ENCODE measurements around the gene MSANTD1.

The MSANTD1 gene

DNA sequence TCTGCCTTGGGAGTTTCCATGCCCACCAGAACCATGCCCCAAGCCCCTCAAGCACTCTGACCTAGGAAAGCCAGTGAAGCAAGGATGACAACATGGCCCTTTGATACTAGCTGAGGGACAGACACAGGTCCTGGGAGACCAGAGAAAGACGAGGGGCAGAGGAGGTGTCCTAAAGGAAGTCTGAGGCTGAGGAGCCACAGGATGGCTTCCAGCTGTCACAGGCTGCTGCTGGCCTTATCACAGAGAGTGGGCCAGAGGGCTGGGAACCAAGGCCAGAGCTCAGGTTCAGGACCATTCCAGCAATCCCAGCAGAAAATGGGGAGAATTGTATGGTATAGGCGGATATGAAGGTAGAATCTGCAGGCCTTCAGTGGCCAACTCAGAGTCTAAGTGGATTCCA lies 31.7 kb upstream of the MSANTD1 start:
- no peak for DNase-seq

DNA sequence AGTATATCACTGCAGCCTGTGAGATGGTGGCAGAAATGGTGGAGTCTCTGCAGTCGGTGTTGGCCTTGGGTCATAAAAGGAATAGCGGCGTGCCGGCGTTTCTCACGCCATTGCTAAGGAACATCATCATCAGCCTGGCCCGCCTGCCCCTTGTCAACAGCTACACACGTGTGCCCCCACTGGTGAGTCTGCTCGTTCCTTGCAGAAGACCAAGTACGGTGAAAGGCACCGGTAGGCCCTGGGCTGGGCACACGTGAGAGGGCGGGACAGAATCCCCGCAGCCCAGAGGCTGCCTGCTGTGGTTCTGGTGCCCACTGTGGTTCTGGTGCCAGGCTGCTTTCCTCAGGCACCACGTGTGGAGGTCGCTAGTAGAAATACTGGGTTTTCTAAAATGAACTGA lies 31.2 kb upstream of the MSANTD1 start:
- no peak for DNase-seq

GRCh38 chr4:3218824-3219760 lies 29.9 kb upstream of the MSANTD1 start:
- no peak for DNase-seq

GRCh38 chr4:3219761-3220475 lies 29.0 kb upstream of the MSANTD1 start:
- no peak for DNase-seq

GRCh38 chr4:3220476-3221183 lies 28.3 kb upstream of the MSANTD1 start:
- DNase-seq, result no peak

DNA sequence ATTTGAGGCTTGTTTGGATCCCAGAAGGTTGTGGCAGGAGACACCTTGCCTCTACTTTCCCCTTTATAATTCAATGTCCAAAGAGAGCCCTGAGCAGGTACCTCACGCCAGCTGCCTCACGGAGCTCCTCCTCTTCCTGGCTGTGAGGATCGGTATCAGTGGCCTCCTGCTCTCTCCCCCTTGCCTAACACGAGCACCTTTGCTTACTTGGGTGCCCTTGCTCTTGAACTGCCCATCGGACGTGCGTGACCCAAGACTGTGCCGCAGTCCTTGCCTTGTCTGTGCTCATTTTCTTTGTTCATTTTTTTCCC lies 27.8 kb upstream of the MSANTD1 start:
- no peak for DNase-seq

DNA sequence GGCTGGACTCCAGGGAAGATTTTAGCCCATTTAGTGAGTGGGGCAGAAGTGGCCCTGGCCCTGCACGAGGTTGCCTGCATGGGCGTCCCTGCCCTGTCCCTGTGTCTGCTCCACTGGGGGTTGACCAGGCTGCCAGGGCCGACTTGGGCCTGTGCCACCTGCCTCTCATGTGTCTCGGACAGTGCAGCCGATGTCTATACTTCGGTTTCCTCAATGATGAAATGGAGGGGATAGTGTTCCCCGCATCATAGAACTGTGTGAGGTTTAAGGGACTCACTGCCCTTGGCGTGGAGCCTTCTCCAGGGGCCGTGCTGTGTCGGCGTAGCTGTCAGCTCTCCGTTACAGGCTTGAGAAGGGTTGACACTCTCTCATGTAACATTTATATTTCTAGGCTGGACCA lies 27.0 kb upstream of the MSANTD1 start:
- DNase-seq, result no peak

GRCh38 chr4:3223346-3223745 lies 25.6 kb upstream of the MSANTD1 start:
- DNase-seq, result no peak

GRCh38 chr4:3223956-3224748 lies 24.8 kb upstream of the MSANTD1 start:
- no peak for DNase-seq

DNA sequence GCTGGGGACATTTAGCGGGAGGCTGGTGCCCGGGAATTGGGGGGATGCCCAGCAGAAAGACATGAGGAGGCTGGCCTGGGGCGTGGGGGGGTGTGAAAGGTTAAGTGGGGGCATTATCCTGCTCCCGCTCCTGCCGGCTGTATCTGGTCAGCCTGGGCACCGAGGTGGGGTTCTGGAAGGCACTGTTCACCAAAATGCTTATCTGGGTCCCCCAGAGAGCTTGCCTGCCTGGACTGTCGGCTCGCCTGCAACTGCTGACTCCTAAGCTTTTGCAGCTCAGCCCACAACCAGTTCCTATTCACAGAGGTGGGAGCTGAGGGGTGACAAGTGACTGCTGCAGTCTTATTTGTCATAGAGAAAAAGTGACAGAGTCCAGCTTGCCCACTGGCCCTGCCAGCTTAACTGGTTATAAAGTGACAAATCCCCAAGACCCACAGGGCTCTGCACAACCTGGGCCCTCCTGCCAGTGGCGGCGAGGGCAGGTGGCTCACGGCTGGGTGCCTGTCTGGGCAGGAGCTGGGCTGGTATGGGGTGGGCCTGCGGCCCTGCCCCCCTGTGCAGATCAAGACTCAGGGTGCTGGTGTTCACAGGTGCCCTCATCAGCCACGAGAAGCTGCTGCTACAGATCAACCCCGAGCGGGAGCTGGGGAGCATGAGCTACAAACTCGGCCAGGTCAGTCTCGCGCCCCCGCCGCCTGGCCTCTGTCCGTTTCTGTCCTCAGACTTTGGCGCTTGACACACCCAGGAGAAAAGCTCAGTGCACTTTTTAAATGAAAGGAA lies 23.7 kb upstream of the MSANTD1 start:
- DNase-seq, result no peak

DNA sequence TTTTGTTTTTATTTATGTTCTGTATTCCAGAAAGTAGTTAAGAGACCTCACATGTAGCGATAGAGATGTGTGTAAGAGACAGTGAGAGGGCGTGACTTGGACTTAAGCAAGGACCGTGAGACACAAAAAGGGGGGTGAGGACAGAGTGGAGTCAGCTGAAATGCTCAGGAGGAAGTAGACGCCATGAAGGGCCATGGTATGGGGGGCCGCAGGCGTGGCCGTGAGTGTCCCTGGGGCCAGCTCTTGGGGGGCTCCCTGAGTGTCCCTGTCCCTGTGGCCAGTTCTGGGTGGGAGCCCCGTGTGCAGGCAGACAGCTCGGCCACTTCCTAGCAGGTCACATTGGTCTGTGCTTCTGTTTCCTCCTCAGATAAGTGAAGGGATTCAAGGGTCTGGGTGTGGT lies 23.0 kb upstream of the MSANTD1 start:
- no peak for DNase-seq

- DNase-seq, result no peak
Observed at GRCh38 chr4:3226467-3226866, 22.5 kb upstream of the MSANTD1 start.

DNA sequence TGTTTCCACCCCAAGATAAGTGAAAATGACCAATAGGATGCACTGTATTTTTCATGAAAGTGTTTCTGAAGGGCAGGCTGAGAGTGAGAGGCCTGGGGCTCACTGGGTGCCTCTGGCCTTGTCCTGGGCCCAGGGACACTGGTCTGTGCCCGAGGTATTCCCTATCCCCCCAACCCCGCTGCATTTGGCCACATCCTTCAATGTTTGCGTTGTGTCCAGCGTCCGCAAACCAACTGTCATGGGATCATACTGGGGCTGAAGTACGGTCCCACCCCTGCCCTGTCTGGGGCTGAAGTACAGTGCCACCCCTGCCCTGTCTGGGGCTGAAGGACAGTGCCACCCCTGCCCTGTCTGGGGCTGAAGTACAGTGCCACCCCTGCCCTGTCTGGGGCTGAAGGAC lies 22.0 kb upstream of the MSANTD1 start:
- no peak for DNase-seq

DNA sequence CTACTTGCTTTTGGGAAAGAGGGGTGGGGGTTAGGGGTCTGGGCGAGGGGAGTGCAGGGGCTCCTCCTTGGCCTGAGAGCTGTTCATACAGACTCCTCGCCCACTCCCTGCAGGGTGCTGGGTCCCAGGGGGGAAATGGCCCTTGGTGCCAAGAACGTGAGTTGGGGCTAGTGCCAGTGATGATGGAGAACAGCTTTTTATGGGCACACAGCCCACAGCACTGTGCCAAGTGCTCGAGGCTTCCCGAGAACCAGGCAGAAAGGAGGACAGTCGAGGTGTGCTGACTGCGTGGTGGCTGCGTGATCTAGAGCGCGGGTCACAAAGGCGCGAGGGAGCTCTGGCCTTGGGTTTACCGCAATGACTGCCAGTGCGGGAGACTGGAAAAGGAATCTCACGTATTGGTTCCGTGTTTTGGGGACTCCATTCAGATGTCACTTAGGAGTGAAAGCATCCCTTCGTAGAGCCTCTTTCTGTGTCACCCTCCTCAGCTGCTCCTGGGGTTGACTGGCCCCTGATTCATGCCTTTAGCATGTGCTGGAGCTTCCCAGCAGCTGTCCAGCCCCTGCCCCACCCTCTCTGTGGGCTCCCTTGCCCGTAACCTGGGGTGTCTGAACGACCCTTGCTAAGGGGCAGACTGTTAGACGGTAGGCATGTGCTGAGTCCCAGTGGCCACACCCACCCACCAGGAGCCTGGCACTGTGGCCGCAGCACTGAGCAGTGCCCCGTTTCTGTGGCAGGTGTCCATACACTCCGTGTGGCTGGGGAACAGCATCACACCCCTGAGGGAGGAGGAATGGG lies 20.9 kb upstream of the MSANTD1 start:
- no peak for DNase-seq

GRCh38 chr4:3228881-3229280 lies 20.1 kb upstream of the MSANTD1 start:
- no peak for DNase-seq

- no peak for DNase-seq
Observed at GRCh38 chr4:3229328-3229727, 19.6 kb upstream of the MSANTD1 start.

DNA sequence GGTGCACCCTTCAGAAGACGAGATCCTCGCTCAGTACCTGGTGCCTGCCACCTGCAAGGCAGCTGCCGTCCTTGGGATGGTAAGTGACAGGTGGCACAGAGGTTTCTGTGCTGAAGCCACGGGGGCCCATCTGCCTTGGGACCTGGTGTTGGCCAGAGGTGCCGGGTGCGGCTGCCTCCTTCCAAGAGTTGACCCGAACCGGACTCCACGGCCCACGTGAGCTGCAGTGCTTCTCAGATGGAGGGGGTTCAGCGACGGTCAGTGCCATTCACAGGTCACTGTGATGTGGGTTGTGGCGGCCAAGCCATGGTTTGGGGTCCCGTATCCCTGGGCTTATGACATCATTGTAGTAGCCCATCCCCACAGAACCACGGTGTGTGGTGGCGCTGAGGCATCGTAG lies 19.0 kb upstream of the MSANTD1 start:
- no peak for DNase-seq

DNA sequence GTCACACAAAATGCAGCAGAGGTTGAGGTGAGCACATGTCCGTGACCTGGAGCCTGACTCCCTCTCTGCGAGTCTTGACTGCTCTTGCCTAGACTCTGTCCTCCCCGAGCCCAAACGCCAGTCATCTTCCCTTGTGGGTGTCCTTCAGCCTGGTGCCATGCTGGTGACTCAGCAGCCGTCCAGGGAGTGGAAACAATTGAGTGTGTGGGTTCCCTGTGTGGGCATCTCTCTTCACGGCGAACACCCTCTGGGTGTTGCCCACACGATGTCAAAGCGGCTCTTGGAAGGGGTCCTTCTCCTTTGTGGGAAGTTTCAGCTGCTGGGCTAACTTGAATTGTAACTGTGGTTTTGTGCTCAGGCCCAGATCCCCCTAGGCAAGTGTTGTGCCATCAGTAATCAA lies 17.5 kb upstream of the MSANTD1 start:
- no peak for DNase-seq

DNA sequence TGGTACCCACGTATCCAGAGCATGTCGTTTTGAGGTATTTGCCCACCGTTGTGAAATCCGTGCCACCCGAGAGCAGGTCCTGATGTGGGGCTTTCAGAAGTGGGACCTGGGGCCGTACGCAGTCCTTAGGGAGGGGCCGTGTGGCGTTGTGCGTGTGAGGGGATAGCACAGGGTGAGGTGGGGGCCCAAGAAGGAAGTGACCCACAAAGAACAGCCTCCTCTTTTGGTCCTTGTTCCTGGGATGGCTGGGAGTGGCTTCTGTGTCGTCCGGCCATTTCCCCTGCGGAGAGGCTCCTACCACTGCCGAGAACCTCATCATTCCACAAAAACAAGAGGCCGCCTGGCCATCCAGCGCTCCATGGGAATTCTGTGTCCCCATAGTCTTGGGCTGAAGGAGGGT lies 17.0 kb upstream of the MSANTD1 start:
- DNase-seq, result no peak

DNA sequence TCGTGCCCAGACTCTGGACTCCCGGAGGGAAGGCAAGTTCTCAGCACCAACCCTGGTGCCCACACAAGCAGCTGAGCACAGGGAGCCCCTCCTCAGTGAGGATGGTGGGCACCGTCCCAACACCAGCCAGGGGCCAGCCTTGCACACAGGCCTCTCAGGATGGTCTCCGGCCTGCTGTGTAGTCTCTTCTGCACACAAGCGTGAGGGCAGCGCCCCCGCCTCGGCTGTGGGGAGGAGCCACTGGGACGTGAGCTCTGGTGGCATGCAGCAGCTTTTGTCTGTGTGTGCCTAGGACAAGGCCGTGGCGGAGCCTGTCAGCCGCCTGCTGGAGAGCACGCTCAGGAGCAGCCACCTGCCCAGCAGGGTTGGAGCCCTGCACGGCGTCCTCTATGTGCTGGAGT lies 16.1 kb upstream of the MSANTD1 start:
- no peak for DNase-seq

DNA sequence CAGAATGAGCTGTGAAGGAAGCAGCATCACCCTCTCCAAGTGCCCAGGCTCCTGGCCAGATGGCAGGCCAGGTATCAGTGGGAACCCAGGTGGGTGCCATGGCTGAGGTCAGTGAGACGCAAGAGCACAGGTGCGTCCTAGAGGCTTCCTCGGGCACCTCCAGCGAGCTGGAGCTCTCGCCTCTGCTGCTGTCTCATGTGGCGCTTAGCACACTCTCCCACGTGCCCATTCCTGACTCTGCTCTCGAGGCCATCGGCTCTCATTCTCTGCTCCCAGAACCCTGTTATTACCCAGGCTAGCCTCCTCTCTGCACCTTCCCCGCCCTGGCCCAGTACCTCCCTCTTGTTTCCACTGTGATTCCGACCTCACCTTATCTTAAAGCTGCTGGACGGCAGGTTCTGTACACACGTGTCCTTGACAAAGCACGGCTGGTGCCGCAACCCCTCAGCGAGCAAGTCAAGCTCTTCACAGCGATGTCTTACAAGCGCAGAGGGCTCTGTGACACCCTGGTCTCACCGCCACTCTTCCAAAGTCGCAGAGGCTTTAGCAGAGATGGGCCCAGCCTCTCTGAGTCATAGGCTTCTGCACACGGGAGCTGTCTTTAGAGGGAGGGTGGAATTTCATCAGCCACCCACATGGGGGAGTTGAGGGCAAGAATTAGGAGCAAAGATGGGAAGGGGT lies 15.4 kb upstream of the MSANTD1 start:
- no peak for DNase-seq

Measured in activated gamma-delta T cell (primary cell).